ENCODE measurements around the gene LPP.

Gene LPP

GRCh38 chr3:188712248-188712924 is 558.4 kb downstream of the LPP start:
- H3K9me3 ChIP-seq (ENCODE audit: low read depth, low read length) = no peaks in the 10 kb centered on the region
- no peak overlapping the region for H3K9ac ChIP-seq (ENCODE audit: insufficient read length)
- H3K27ac ChIP-seq = no peak overlapping the region
- H3K36me3 ChIP-seq (ENCODE audit: insufficient read depth, low read length) = no peaks in the 10 kb centered on the region
- H3K4me3 ChIP-seq = no peak overlapping the region
- DNase-seq (ENCODE audit: low read depth, low spot score) = no peak
- TF ChIP-seq POLR2AphosphoS5 (IDR thresholded peaks at IDR 0.05; ENCODE audit: borderline replicate concordance, low read depth, low read length) = no peak
- no peak for TF ChIP-seq FOXP2 (optimal IDR thresholded peaks at IDR 0.05; ENCODE audit: control extremely low read depth, extremely low read length, insufficient read depth)
- no peak for TF ChIP-seq EZH2 (IDR thresholded peaks at IDR 0.05)

- TF ChIP-seq POLR2AphosphoS5 (IDR thresholded peaks at IDR 0.05; ENCODE audit: borderline replicate concordance, low read depth, low read length) (no peak), EZH2 (IDR thresholded peaks at IDR 0.05) (no peak), FOXP2 (optimal IDR thresholded peaks at IDR 0.05; ENCODE audit: control extremely low read depth, extremely low read length, insufficient read depth) (no peak)
- H3K27ac ChIP-seq = no peak overlapping the region
- H3K9ac ChIP-seq (ENCODE audit: insufficient read length) = no peak overlapping the region
- no peak for DNase-seq (ENCODE audit: low read depth, low spot score)
- H3K4me3 ChIP-seq = no peak overlapping the region
- no peaks in the 10 kb centered on the region for H3K9me3 ChIP-seq (ENCODE audit: low read depth, low read length)
- H3K36me3 ChIP-seq (ENCODE audit: insufficient read depth, low read length) = no peaks in the 10 kb centered on the region
These were observed 559.0 kb downstream of the LPP start for GRCh38 chr3:188712991-188713390.

GRCh38 chr3:188719545-188719944 is 565.6 kb downstream of the LPP start:
- Histone ChIP-seq H3K36me3 (ENCODE audit: insufficient read depth, low read length) (no peaks in the 10 kb centered on the region), H3K9ac (ENCODE audit: insufficient read length) (no peak overlapping the region), H3K9me3 (ENCODE audit: low read depth, low read length) (no peaks in the 10 kb centered on the region), H3K4me3 (no peak overlapping the region), H3K27ac (no peak overlapping the region)
- TF ChIP-seq POLR2AphosphoS5 (IDR thresholded peaks at IDR 0.05; ENCODE audit: borderline replicate concordance, low read depth, low read length) (no peak), FOXP2 (optimal IDR thresholded peaks at IDR 0.05; ENCODE audit: control extremely low read depth, extremely low read length, insufficient read depth) (no peak), EZH2 (IDR thresholded peaks at IDR 0.05) (no peak)
- no peak for DNase-seq (ENCODE audit: low read depth, low spot score)

GRCh38 chr3:188720215-188720614 is 566.3 kb downstream of the LPP start:
- Histone ChIP-seq H3K27ac (no peak overlapping the region), H3K4me3 (no peak overlapping the region), H3K36me3 (ENCODE audit: insufficient read depth, low read length) (no peaks in the 10 kb centered on the region), H3K9ac (ENCODE audit: insufficient read length) (no peak overlapping the region), H3K9me3 (ENCODE audit: low read depth, low read length) (no peaks in the 10 kb centered on the region)
- no peak for DNase-seq (ENCODE audit: low read depth, low spot score)
- TF ChIP-seq POLR2AphosphoS5 (IDR thresholded peaks at IDR 0.05; ENCODE audit: borderline replicate concordance, low read depth, low read length) (no peak), EZH2 (IDR thresholded peaks at IDR 0.05) (no peak), FOXP2 (optimal IDR thresholded peaks at IDR 0.05; ENCODE audit: control extremely low read depth, extremely low read length, insufficient read depth) (no peak)

- TF ChIP-seq POLR2AphosphoS5 (IDR thresholded peaks at IDR 0.05; ENCODE audit: borderline replicate concordance, low read depth, low read length) = no peak
- TF ChIP-seq EZH2 (IDR thresholded peaks at IDR 0.05) = no peak
- no peak for TF ChIP-seq FOXP2 (optimal IDR thresholded peaks at IDR 0.05; ENCODE audit: control extremely low read depth, extremely low read length, insufficient read depth)
- no peak overlapping the region for H3K4me3 ChIP-seq
- DNase-seq (ENCODE audit: low read depth, low spot score) = no peak
- no peak overlapping the region for H3K9ac ChIP-seq (ENCODE audit: insufficient read length)
- no peaks in the 10 kb centered on the region for H3K36me3 ChIP-seq (ENCODE audit: insufficient read depth, low read length)
- H3K27ac ChIP-seq = no peak overlapping the region
- no peaks in the 10 kb centered on the region for H3K9me3 ChIP-seq (ENCODE audit: low read depth, low read length)
These were observed 566.7 kb downstream of the LPP start for GRCh38 chr3:188720636-188721035.

GRCh38 chr3:188721312-188721711 is 567.4 kb downstream of the LPP start:
- DNase-seq (ENCODE audit: low read depth, low spot score) = no peak
- TF ChIP-seq FOXP2 (optimal IDR thresholded peaks at IDR 0.05; ENCODE audit: control extremely low read depth, extremely low read length, insufficient read depth) (no peak), EZH2 (IDR thresholded peaks at IDR 0.05) (no peak), POLR2AphosphoS5 (IDR thresholded peaks at IDR 0.05; ENCODE audit: borderline replicate concordance, low read depth, low read length) (no peak)
- H3K9ac ChIP-seq (ENCODE audit: insufficient read length) = no peak overlapping the region
- H3K9me3 ChIP-seq (ENCODE audit: low read depth, low read length) = no peaks in the 10 kb centered on the region
- H3K36me3 ChIP-seq (ENCODE audit: insufficient read depth, low read length) = no peaks in the 10 kb centered on the region
- H3K4me3 ChIP-seq = no peak overlapping the region
- no peak overlapping the region for H3K27ac ChIP-seq

- TF ChIP-seq EZH2 (IDR thresholded peaks at IDR 0.05) (no peak), FOXP2 (optimal IDR thresholded peaks at IDR 0.05; ENCODE audit: control extremely low read depth, extremely low read length, insufficient read depth) (no peak), POLR2AphosphoS5 (IDR thresholded peaks at IDR 0.05; ENCODE audit: borderline replicate concordance, low read depth, low read length) (no peak)
- Histone ChIP-seq H3K27ac (no peak overlapping the region), H3K36me3 (ENCODE audit: insufficient read depth, low read length) (no peaks in the 10 kb centered on the region), H3K9ac (ENCODE audit: insufficient read length) (no peak overlapping the region), H3K4me3 (no peak overlapping the region), H3K9me3 (ENCODE audit: low read depth, low read length) (no peaks in the 10 kb centered on the region)
- DNase-seq (ENCODE audit: low read depth, low spot score) = no peak
These were observed 568.0 kb downstream of the LPP start for GRCh38 chr3:188721990-188722389.

GRCh38 chr3:188722963-188723362 is 569.0 kb downstream of the LPP start:
- no peak for TF ChIP-seq EZH2 (IDR thresholded peaks at IDR 0.05)
- no peak for TF ChIP-seq POLR2AphosphoS5 (IDR thresholded peaks at IDR 0.05; ENCODE audit: borderline replicate concordance, low read depth, low read length)
- Histone ChIP-seq H3K27ac (no peak overlapping the region), H3K4me3 (no peak overlapping the region), H3K9me3 (ENCODE audit: low read depth, low read length) (no peaks in the 10 kb centered on the region), H3K36me3 (ENCODE audit: insufficient read depth, low read length) (no peaks in the 10 kb centered on the region), H3K9ac (ENCODE audit: insufficient read length) (no peak overlapping the region)
- DNase-seq (ENCODE audit: low read depth, low spot score) = no peak

- DNase-seq (ENCODE audit: low read depth, low spot score) = no peak
These were observed 573.1 kb downstream of the LPP start for GRCh38 chr3:188727052-188727451.

More at GRCh38 chr3:188727052-188727451, 573.1 kb downstream of the LPP start:
- no peak overlapping the region for H3K9ac ChIP-seq (ENCODE audit: insufficient read length)
- H3K4me3 ChIP-seq = no peak overlapping the region
- H3K9me3 ChIP-seq (ENCODE audit: low read depth, low read length) = no peaks in the 10 kb centered on the region
- TF ChIP-seq EZH2 (IDR thresholded peaks at IDR 0.05) (no peak), FOXP2 (optimal IDR thresholded peaks at IDR 0.05; ENCODE audit: control extremely low read depth, extremely low read length, insufficient read depth) (no peak), POLR2AphosphoS5 (IDR thresholded peaks at IDR 0.05; ENCODE audit: borderline replicate concordance, low read depth, low read length) (no peak)
- no peak overlapping the region for H3K27ac ChIP-seq
- no peaks in the 10 kb centered on the region for H3K36me3 ChIP-seq (ENCODE audit: insufficient read depth, low read length)

Data from SK-N-MC (cell line).